ENCODE results near the gene BEAN1.

DNA sequence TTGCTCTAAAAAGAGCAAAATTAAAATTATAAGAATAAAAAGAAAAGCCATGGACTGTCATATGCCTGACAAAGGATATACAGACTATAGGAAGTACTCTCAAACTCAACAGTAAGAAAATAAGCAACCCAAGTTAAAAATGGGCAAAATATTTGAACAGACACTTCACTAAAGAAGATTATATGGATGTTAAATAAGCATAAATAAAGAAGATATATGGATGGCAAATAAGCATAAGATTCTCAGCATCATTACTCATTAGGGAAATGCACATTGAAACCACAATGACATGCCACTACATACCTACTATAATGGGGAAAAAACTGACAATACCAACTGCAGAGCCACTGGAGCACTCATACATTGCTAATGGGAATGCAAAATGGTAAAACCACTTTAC, 14.9 kb upstream of the BEAN1 start:
- TF ChIP-seq, protein P1, sequence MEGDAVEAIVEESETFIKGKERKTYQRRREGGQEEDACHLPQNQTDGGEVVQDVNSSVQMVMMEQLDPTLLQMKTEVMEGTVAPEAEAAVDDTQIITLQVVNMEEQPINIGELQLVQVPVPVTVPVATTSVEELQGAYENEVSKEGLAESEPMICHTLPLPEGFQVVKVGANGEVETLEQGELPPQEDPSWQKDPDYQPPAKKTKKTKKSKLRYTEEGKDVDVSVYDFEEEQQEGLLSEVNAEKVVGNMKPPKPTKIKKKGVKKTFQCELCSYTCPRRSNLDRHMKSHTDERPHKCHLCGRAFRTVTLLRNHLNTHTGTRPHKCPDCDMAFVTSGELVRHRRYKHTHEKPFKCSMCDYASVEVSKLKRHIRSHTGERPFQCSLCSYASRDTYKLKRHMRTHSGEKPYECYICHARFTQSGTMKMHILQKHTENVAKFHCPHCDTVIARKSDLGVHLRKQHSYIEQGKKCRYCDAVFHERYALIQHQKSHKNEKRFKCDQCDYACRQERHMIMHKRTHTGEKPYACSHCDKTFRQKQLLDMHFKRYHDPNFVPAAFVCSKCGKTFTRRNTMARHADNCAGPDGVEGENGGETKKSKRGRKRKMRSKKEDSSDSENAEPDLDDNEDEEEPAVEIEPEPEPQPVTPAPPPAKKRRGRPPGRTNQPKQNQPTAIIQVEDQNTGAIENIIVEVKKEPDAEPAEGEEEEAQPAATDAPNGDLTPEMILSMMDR (IDR thresholded peaks at IDR 0.05), result no peak
- TF ChIP-seq POLR2A (IDR thresholded peaks at IDR 0.05) (no peak), POLR2AphosphoS5 (IDR thresholded peaks at IDR 0.05) (no peak)
